HG03280 (cell line): Measurements from ENCODE around the gene P4HTM.
"Not testable (repeated sequence)": the region's sequence is repeated elsewhere in the genome, so short reads cannot be mapped to it uniquely, and the experiment has no call there.

Source experiments
- ATAC-seq: cut with Tn5 transposase; IDR thresholded peaks from one replicate; pipeline ENCODE4 v1.9.1; 2021; ENCODE audit warnings: mild to moderate bottlenecking, moderate library complexity; ENCODE audit not compliant: unreplicated experiment

The P4HTM gene

GRCh38 chr3:49007771-49008528 lies 17.9 kb downstream of the P4HTM start:
- ATAC-seq = peak; percentile 48

- ATAC-seq = not testable (repeated sequence)
Measured at GRCh38 chr3:49008627-49009026, 18.6 kb downstream of the P4HTM start.

- ATAC-seq = no peak
Measured at GRCh38 chr3:49009396-49009795, 19.4 kb downstream of the P4HTM start.

GRCh38 chr3:49012441-49013017 lies 22.5 kb downstream of the P4HTM start:
- no peak for ATAC-seq

GRCh38 chr3:49013113-49013737 lies 23.2 kb downstream of the P4HTM start:
- ATAC-seq = no peak

GRCh38 chr3:49013738-49014660 lies 24.0 kb downstream of the P4HTM start:
- no peak for ATAC-seq

- no peak for ATAC-seq
Measured at GRCh38 chr3:49015072-49015471, 25.0 kb downstream of the P4HTM start.

- ATAC-seq = no peak
Measured at GRCh38 chr3:49015765-49016164, 25.7 kb downstream of the P4HTM start.

GRCh38 chr3:49016414-49017228 lies 26.6 kb downstream of the P4HTM start:
- no peak for ATAC-seq

- ATAC-seq = no peak
Measured at GRCh38 chr3:49017229-49017970, 27.4 kb downstream of the P4HTM start.

GRCh38 chr3:49017971-49018706 lies 28.1 kb downstream of the P4HTM start, which contains the start of gene DALRD3:
Gene DALRD3 (minus strand): TSS chr3:49018580. CDS start chr3:49018564, 16 bp downstream.
- no peak for ATAC-seq

- no peak for ATAC-seq
Measured at GRCh38 chr3:49018707-49019006, 28.6 kb downstream of the P4HTM start.

- no peak for ATAC-seq
Measured at GRCh38 chr3:49019941-49020329, 29.9 kb downstream of the P4HTM start.

- ATAC-seq = peak; percentile 0
Measured at GRCh38 chr3:49020330-49021212, 30.5 kb downstream of the P4HTM start.

- ATAC-seq = peak; percentile 56
Measured at GRCh38 chr3:49021213-49021812, 31.3 kb downstream of the P4HTM start.

- ATAC-seq = peak; percentile 59
Measured at GRCh38 chr3:49021813-49022687, 32.0 kb downstream of the P4HTM start, which contains the start of gene NDUFAF3. Gene NDUFAF3 (plus strand): TSS chr3:49022121. CDS start chr3:49022145, 24 bp downstream.
